HG02763 (cell line): ENCODE measurements around the gene KCNMA1.
"Not testable (repeated sequence)": the region's sequence is repeated elsewhere in the genome, so short reads cannot be mapped to it uniquely, and the experiment has no call there.

ENCODE experiments used
- ATAC-seq: cut with Tn5 transposase; IDR thresholded peaks from one replicate; pipeline ENCODE4 v1.9.1; 2021; ENCODE audit warnings: mild to moderate bottlenecking, moderate library complexity; ENCODE audit not compliant: unreplicated experiment

KCNMA1 gene

GRCh38 chr10:77637532-77638320, at the start of gene KCNMA1:
TSS of gene KCNMA1 (minus strand) at chr10:77637808.
- no peak for ATAC-seq

GRCh38 chr10:77686650-77687417, 49.2 kb upstream of the KCNMA1 start:
- no peak for ATAC-seq

DNA sequence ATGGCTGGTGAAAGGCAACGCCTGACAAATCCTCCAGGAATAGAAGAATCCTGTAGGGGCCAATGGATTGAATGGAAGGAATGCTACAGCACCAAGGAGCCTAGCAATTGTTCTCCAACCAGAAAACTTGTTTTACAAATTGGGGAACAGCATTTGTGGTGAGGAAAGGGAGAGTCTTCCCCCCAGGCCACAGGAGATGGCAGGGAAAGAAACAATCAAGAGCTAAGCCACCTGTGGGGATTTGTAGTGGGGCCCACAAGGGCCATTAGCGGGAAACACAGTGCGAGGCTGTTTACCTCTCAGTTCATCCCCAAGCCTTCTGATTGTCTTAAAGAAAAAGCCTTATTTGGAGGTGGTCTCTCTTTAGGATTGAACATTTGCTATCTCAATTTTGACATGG, 48.5 kb upstream of the KCNMA1 start:
- ATAC-seq: no peak

DNA sequence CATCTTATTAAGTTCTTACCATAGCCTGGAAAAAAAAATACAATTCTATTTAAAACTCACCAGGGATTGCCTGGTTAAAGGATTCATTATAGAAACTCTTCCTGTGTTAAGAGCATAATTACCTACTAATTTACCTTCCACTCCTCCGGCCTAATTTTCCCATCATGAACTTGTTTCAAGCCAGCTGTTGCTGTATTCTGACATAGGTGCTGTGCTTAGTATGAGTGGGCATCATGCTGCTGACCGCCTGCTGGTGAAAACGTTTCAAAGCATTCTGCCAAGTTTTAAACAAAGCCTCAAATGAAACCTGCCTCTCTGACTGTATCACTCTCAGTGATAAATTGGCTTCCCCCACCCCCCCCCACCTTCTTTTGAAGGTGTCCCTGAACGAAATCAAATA, 47.8 kb upstream of the KCNMA1 start:
- ATAC-seq: no peak

GRCh38 chr10:77683088-77683432, 45.5 kb upstream of the KCNMA1 start:
- not testable (repeated sequence) for ATAC-seq

- ATAC-seq: no peak
Measured at GRCh38 chr10:77682393-77683087, 44.9 kb upstream of the KCNMA1 start.

- ATAC-seq: no peak
Measured at GRCh38 chr10:77681839-77682238, 44.2 kb upstream of the KCNMA1 start.

- ATAC-seq: no peak
Measured at GRCh38 chr10:77680811-77681210, 43.2 kb upstream of the KCNMA1 start.

- no peak for ATAC-seq
Measured at GRCh38 chr10:77680065-77680464, 42.5 kb upstream of the KCNMA1 start.

- ATAC-seq: no peak
Measured at GRCh38 chr10:77679217-77679616, 41.6 kb upstream of the KCNMA1 start.

DNA sequence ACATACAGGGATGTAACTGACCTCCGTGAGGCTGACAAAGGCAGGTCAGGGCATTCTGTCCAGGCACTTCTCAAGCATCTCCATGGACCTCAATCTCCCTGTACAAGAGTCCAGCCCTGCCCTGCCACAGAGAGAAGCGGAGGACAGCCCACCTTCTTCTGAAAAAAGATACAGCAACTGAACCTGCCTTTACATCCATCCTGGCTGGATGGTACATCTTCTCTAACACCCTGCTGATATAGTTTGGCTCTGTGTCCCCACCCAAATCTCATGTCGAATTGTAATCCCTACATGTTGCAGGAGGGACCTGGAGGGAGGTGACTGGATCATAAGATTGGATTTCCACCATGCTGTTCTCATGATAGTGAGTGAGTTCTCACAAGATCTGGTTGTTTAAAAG, 40.5 kb upstream of the KCNMA1 start:
- no peak for ATAC-seq

GRCh38 chr10:77675347-77675746, 37.7 kb upstream of the KCNMA1 start:
- ATAC-seq: no peak

GRCh38 chr10:77673515-77674140, 36.0 kb upstream of the KCNMA1 start:
- ATAC-seq: no peak

DNA sequence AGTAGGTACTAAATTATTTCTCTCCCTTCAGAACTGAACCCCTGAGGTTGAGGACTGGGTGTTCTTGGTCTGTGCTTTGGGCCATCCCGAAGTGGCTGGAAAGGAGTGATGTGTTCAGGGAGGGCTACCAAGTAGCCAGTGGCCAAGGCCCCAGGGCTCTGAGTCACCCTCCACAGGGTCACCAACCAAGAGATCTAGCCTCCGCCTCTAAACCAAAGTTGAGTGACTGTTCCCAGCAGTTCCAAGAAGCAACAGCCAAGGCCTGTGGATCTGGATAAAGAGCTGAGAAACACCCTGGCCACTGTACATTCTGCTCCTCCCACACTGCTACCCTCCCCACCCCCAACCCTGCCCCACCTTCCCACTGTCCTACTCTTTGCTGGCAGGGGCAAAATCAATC, 35.5 kb upstream of the KCNMA1 start:
- ATAC-seq: no peak

DNA sequence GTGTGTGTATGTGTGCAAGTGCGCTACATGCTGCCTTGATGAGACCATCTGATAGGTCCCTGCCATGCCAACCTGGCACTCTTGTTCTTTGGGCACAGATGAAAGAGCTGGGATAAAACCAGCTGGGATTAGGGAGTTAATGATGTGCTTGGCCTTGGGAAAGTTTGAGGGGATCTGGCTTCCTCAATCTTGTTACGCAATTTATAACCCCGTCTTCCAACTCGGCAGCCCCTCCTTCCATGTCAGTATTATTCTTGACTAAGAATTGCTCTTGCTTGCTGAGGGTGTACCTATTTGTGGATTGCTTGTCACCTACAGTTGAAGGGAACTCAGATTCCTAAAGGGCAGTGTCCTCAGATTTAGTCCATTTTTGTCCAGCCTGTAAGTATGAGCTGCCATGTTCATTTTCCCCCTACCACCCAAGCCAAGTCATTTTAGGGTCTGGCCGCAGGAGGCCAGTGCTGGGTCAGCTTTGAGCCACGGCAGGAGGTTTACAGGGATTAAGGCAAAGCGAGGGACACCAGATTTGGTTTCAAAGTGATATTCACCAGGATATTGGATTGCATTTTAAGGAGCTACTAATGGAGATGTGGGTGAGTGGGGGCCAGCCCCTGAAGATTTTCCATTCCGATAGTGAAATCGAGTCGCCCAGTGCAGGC, 34.1 kb upstream of the KCNMA1 start:
- ATAC-seq: no peak

GRCh38 chr10:77670817-77671443, 33.3 kb upstream of the KCNMA1 start:
- ATAC-seq: no peak

GRCh38 chr10:77669892-77670291, 32.3 kb upstream of the KCNMA1 start:
- ATAC-seq: no peak

DNA sequence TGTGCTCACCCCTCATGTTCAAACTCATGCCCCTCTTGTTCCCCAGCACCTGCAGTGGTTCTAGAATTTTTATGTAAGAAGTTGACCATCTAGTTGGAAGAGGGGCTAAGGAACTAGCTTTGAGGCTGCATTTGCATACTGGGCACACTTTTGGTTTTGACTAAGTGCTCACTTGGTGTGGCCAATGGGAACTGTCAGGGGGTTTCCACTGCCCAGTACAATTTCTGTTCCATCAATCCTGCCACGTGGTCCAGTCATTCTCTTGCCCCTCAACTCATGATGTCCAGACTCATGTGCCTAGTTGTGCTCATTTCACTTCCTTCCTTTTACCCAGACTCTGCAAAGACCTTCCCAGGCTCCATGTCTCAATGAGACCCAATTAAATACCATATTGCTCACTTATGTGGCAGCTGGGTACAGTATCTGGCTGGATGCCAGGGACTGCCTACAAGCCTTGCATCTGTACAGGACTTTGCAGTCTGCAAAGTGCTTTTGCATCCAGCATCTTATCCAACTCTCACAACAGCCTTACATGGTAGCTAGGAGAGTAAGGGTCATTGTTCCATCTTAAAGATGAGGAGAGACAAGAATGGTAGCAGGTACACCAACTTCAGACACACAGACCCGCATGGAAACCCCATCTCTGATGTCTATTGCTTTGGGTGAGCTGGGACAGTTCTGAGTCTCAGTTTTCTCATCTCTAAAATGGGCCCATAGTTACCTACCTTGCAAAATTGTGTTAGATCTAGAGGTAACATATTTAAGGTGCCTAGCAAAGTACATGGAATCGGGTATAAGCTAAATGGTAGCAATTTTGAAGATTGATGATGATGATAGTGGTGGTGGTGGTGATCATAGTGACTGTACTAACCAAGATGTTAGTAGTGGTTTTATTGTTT, 30.1 kb upstream of the KCNMA1 start:
- ATAC-seq: no peak

GRCh38 chr10:77666821-77667220, 29.2 kb upstream of the KCNMA1 start:
- no peak for ATAC-seq
